Psoas muscle (tissue), 8 donors: Measurements from ENCODE around the gene NRP1. TPM values are rescaled to one million over a fixed set of nuclear protein-coding genes. Genes with fewer than 3 reads are reported as not detected.

Experiments used
- ATAC-seq, 4 donors: fragments of 200-7000 bp; cut with Tn5 transposase; one replicate each; pipeline ENCODE4 v1.9.1; 2020; ENCODE audit warnings: moderate library complexity in 3 of 4, mild to moderate bottlenecking in 2 of 4
- DNase-seq, 2 donors: peaks; one replicate each; pipeline ENCODE4 v3.0.0-alpha.2; 2020
- H3K27ac ChIP-seq: fragments of 200-600 bp; one replicate; pipeline ENCODE4 v1.8.0; 2022
- H3K27me3 ChIP-seq, 3 donors: fragments of 200-600 bp in 1 of 3; one replicate each; pipeline versions ENCODE4 v1.6.1 to v1.8.0; 2013 to 2022; ENCODE audit warnings: low read length in 2 of 3, mild to moderate bottlenecking in 2 of 3, moderate library complexity in 1 of 3; ENCODE audit not compliant: insufficient read depth in 3 of 3
- H3K36me3 ChIP-seq, 2 donors: fragments of 200-600 bp in 1 of 2; one replicate each; pipeline versions ENCODE4 v1.6.1 to v1.8.0; 2013 to 2022; ENCODE audit warnings: low read depth in 1 of 2, mild to moderate bottlenecking in 1 of 2, moderate library complexity in 1 of 2; ENCODE audit not compliant: insufficient read depth in 1 of 2
- H3K4me1 ChIP-seq: fragments of 200-600 bp; one replicate; pipeline ENCODE4 v1.8.0; 2022
- H3K4me3 ChIP-seq: fragments of 200-600 bp; one replicate; pipeline ENCODE4 v1.8.0; 2022; ENCODE audit warnings: mild to moderate bottlenecking
- H3K9me3 ChIP-seq: fragments of 200-600 bp; one replicate; pipeline ENCODE4 v1.8.0; 2022
- WGBS, 3 donors: extraction: QIAGEN DNeasy Blood & Tissue Kit; methylation state at CpG; one replicate each; pipeline versions ENCODE4 v1.1.6 to v1.1.7; 2013; 5-methylcytosine and 5-hydroxymethylcytosine counted together
- intact Hi-C, 2 donors: fragments of 100-400 bp; cut with DNase I; formaldehyde crosslinking; loops; one replicate each; pipeline versions ENCODE4 v1.11.0 to v1.14.2; 2022
- polyA plus RNA-seq, 3 donors: library from polyadenylated mRNA; stranded (reverse); fragments of 200-250 nt; gene quantifications; one replicate each; pipeline ENCODE4 v1.2.3, GENCODE V29; 2013
- total RNA-seq, 4 donors: library from RNA; stranded (reverse); fragmentation: NEBNext Ultra II Directional in 2 of 4; extraction: Animal tissue kit (Norgen Biotek cat#: 25700) in 2 of 4; gene quantifications; one replicate each; pipeline versions ENCODE4 v1.2.1 to v1.2.4, GENCODE V29; 2021 to 2023
- TF ChIP-seq, protein P1 (sequence below): fragments of 200-600 bp; IDR thresholded peaks from one replicate; pipeline ENCODE4 v1.8.0; 2022; ENCODE audit warnings: antibody characterized with exemption
- donor health status: healthy with polysubstance abuse.
- donor health status: DM: no; HTN: no; CAD: no; lungs with moderate emphysema.
- donor health status: Bipolar disorder and iron deficiency.
- donor health status: healthy.
- donor health status: DM: yes; HTN: yes; CAD: no.
- donor health status: DM: no; HTN: no; CAD: no.
- donor health status: DM: no; HTN: no; CAD: no.
- donor health status: DM: yes; HTN: yes; CAD: no.

Gene NRP1
- total and polyA plus RNA-seq, 7 donors = 10.9 to 54.8 (median 31.2) TPM

DNA sequence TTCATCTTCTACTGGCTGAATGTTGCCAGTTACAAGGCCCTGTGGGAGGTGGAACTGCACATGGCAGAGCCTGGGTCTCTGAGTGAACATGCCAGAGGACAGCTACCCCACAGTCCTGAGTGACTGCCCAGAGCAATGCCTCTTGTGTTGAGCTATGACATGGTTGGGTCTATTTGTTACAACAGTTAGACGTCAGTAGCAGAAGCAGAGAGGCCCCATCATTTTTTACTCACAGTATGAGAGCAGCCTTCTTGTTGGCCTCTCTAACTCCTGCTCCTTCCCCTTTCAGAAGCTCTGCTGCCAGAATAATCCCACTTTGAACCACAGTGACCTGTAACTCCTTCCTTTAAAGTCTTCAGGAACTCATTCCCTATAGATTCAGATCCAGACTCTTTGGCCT lies 30.8 kb upstream of the NRP1 start:
- no peak overlapping the region for H3K4me3 ChIP-seq
- no peaks in the 10 kb centered on the region for H3K27me3 ChIP-seq
- TF ChIP-seq, protein P1, sequence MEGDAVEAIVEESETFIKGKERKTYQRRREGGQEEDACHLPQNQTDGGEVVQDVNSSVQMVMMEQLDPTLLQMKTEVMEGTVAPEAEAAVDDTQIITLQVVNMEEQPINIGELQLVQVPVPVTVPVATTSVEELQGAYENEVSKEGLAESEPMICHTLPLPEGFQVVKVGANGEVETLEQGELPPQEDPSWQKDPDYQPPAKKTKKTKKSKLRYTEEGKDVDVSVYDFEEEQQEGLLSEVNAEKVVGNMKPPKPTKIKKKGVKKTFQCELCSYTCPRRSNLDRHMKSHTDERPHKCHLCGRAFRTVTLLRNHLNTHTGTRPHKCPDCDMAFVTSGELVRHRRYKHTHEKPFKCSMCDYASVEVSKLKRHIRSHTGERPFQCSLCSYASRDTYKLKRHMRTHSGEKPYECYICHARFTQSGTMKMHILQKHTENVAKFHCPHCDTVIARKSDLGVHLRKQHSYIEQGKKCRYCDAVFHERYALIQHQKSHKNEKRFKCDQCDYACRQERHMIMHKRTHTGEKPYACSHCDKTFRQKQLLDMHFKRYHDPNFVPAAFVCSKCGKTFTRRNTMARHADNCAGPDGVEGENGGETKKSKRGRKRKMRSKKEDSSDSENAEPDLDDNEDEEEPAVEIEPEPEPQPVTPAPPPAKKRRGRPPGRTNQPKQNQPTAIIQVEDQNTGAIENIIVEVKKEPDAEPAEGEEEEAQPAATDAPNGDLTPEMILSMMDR = no peak
- no peaks in the 10 kb centered on the region for H3K9me3 ChIP-seq
- no peaks in the 10 kb centered on the region for H3K4me1 ChIP-seq
- DNase-seq = no peak
- H3K27ac ChIP-seq = no peak overlapping the region
- WGBS, 3 donors = 86 to 95% (median 93%) methylated on average over 1 of the region's 1 CpG
- intact Hi-C loops = no loop called here
- H3K36me3 ChIP-seq = no peaks in the 10 kb centered on the region
- ATAC-seq = no peak

DNA sequence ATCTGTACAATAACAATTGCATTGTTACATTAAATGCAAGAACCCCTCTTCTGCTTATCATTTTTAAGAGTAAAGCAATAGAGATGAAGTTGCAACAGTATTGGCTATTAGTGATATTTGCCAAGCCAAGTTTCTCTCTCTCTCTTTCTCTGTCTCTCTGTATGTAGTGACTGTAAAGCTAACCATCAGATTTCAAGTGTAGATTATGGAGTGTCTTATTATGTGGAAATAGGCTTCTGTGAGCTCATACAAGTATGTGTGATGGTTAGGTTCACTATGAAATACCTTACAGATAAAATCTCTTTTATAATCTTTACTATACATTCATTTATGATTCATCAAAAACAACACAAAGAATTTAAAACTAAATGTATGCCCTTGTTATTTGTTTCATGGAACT lies 28.6 kb upstream of the NRP1 start:
- intact Hi-C loops = no loop called here
- TF ChIP-seq, protein P1 = no peak
- no peak overlapping the region for H3K4me3 ChIP-seq
- H3K27me3 ChIP-seq = no peaks in the 10 kb centered on the region
- ATAC-seq (no peak), DNase-seq (no peak)
- H3K27ac ChIP-seq = no peak overlapping the region
- no peaks in the 10 kb centered on the region for H3K36me3 ChIP-seq
- no peaks in the 10 kb centered on the region for H3K9me3 ChIP-seq
- H3K4me1 ChIP-seq = no peaks in the 10 kb centered on the region

DNA sequence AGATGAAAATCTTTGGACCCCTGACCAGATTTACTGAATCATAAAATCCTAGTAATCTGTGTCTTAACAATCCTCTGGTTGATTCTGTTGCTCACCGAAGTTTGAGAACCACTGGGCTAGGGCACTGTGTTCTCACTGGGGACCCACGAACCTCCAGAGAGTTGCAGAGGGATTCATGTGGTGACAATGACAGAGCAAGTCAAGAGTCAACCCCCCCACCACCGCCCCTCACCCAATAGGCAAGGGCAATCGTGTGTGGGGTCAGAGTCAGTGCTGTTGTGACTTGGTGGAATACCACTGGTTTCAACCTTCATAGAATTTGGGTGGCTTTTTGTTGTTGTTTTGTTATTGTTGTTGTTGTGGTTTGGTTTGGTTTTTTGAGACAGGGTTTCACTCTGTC lies 23.5 kb upstream of the NRP1 start:
- H3K9me3 ChIP-seq = no peaks in the 10 kb centered on the region

DNA sequence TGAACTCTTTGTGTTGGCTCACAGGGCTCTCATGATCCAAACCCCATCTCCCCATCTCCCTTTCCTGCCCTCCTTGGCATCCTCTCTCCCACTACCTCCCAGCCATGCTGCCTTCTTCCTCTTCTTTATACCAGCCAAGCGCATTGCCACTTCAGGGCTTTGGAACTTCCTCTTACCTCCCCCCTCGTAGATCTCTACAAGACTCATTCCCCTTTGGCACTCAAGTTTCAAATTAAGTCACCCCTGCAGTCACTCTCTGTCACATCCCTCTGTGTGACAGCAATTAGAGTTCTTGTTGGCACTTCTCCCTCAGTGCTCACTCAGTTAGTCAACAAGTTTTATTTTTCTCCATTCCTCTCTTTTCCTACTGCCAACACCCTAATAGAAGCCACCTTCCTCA lies 20.8 kb upstream of the NRP1 start:
- Histone ChIP-seq H3K4me1 (no peaks in the 10 kb centered on the region), H3K27ac (no peak overlapping the region), H3K27me3 (no peaks in the 10 kb centered on the region), H3K9me3 (no peaks in the 10 kb centered on the region), H3K36me3 (no peaks in the 10 kb centered on the region), H3K4me3 (no peak overlapping the region)
- intact Hi-C loops = no loop called here
- WGBS, 3 donors = 61 to 68% (median 64%) methylated on average over 2 of the region's 2 CpGs
- ATAC-seq = no peak
- DNase-seq = no peak
- TF ChIP-seq, protein P1 = no peak

More for the DNA sequence above, 23.5 kb upstream of the NRP1 start:
- TF ChIP-seq, protein P1 = no peak
- H3K27me3 ChIP-seq = no peaks in the 10 kb centered on the region
- intact Hi-C loops = no loop called here
- no peak for DNase-seq
- no peak for ATAC-seq
- H3K4me1 ChIP-seq = no peaks in the 10 kb centered on the region
- no peak overlapping the region for H3K4me3 ChIP-seq
- H3K36me3 ChIP-seq = no peaks in the 10 kb centered on the region
- WGBS, 3 donors = 68 to 81% (median 70%) methylated on average over 4 of the region's 4 CpGs
- no peak overlapping the region for H3K27ac ChIP-seq

DNA sequence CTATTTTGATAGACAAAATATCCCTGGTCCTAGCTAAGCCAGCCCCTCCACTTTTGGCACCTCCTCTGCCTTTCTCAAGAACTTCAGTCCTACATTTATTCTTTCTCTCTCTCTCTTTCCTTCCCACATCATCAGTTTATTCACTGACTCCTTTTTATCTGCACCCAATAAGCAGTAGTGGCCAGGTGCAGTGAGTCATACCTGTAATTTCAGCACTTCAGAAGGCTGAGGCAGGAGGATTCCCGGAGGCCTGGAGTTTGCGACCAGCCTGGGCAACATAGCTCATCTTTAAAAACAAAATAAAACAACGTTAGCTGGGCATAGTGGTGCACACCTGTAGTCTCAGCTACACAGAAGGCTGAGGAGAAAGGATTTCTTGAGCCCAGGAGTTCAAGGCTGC lies 19.4 kb upstream of the NRP1 start:
- intact Hi-C loops = no loop called here
- DNase-seq = no peak
- Histone ChIP-seq H3K27me3 (no peaks in the 10 kb centered on the region), H3K9me3 (no peaks in the 10 kb centered on the region), H3K4me3 (no peak overlapping the region), H3K4me1 (no peaks in the 10 kb centered on the region), H3K27ac (no peak overlapping the region), H3K36me3 (no peaks in the 10 kb centered on the region)
- 82 to 92% (median 88%) methylated on average over 3 of the region's 3 CpGs for WGBS, 3 donors
- TF ChIP-seq, protein P1 = no peak
- ATAC-seq = no peak
